Measurements from ENCODE around the gene CPE. TPM values are rescaled to one million over a fixed set of nuclear protein-coding genes. Genes with fewer than 3 reads are reported as not detected.

The CPE gene
- total RNA-seq, 3 donors from 2014 or later (not counting 1 experiment from before 2014, with no cell fraction given) = not detected

DNA sequence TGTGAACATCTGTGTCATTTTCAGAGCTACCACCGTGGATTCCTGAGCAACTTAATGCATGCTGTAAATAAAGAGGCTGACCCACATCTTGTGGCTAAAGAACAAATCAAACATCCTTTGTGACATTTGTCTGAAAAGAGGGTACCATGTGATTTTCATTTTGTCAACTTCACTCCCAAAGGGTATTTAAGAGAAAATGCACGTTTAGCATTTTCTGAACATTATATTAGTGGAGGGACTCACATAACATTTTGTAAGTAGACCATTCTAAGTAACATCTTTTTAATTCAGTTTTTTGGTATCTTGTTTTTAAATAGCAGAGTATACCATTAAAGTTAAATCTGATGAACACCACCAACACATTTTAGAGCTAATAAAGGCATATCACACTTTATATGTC is 17.0 kb upstream of the CPE start:
- Histone ChIP-seq H3K27ac (ENCODE audit: low read length) (no peak overlapping the region), H3K4me1 (ENCODE audit: control insufficient read depth, insufficient read depth, low read length) (no peaks in the 10 kb centered on the region), H3K27me3 (ENCODE audit: control insufficient read depth, insufficient read depth, low read length) (no peaks in the 10 kb centered on the region), H3K4me3 (ENCODE audit: low read length) (no peak overlapping the region), H3K36me3 (ENCODE audit: control insufficient read depth, insufficient read depth, low read length) (no peaks in the 10 kb centered on the region), H3K9me3 (ENCODE audit: control insufficient read depth, insufficient read depth, low read length) (no peaks in the 10 kb centered on the region)
- intact Hi-C loops (cut with micrococcal nuclease) = no loop called here
- Mint-ChIP-seq H3K9me3 (no peaks in the 10 kb centered on the region), H3K4me3 (no peak overlapping the region), H3K27me3 (ENCODE audit: low read depth in 2 of 2) (peaks cover 16 to 18% of the 10 kb centered on the region in 2 donors), H3K36me3 (no peaks in the 10 kb centered on the region), H3K4me1 (no peaks in the 10 kb centered on the region), H3K27ac (no peak overlapping the region)
- 90% methylated on average over 1 of the region's 2 CpGs for WGBS (ENCODE audit: insufficient coverage)
- ATAC-seq (no peak), DNase-seq (no peak)
- TF ChIP-seq, protein P1, sequence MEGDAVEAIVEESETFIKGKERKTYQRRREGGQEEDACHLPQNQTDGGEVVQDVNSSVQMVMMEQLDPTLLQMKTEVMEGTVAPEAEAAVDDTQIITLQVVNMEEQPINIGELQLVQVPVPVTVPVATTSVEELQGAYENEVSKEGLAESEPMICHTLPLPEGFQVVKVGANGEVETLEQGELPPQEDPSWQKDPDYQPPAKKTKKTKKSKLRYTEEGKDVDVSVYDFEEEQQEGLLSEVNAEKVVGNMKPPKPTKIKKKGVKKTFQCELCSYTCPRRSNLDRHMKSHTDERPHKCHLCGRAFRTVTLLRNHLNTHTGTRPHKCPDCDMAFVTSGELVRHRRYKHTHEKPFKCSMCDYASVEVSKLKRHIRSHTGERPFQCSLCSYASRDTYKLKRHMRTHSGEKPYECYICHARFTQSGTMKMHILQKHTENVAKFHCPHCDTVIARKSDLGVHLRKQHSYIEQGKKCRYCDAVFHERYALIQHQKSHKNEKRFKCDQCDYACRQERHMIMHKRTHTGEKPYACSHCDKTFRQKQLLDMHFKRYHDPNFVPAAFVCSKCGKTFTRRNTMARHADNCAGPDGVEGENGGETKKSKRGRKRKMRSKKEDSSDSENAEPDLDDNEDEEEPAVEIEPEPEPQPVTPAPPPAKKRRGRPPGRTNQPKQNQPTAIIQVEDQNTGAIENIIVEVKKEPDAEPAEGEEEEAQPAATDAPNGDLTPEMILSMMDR (IDR thresholded peaks at IDR 0.05) = no peak

DNA sequence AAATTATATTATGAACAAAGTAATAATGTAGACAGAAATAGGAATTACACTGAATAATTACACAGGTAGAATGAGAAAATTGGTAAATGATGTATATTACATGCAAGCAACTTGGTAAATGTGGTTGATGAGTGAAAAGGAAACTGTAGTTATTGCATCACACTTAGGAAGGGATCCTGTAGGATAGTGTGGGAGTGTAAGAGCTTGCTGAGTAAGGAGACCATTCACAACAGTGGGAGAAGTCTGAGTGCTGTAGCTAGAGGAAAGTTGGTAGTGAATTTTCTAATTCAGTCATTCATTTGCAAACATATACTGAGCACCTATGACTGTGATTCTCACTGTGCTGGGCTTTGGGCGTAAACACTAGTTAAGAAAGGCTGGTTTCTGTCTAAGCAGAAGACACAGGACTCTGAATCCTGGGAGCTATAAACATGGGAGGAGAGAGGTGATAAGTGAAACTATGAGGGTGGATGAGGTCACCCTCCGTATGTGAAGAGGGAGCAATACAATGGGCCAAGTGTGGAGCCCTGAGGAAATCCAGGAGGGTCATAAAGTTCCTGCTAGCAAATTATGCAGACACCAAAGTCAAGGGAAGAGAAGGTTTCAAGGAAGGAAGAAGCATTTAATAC is 14.2 kb upstream of the CPE start:
- Histone ChIP-seq H3K9me3 (ENCODE audit: control insufficient read depth, insufficient read depth, low read length) (no peaks in the 10 kb centered on the region), H3K27ac (ENCODE audit: low read length) (no peak overlapping the region), H3K27me3 (ENCODE audit: control insufficient read depth, insufficient read depth, low read length) (no peaks in the 10 kb centered on the region), H3K4me3 (ENCODE audit: low read length) (no peak overlapping the region), H3K4me1 (ENCODE audit: control insufficient read depth, insufficient read depth, low read length) (no peaks in the 10 kb centered on the region), H3K36me3 (ENCODE audit: control insufficient read depth, insufficient read depth, low read length) (no peaks in the 10 kb centered on the region)
- intact Hi-C loops (cut with micrococcal nuclease) = no loop called here
- no peaks in the 10 kb centered on the region for H3K9me3 Mint-ChIP-seq
- TF ChIP-seq, protein P1 (IDR thresholded peaks at IDR 0.05) = no peak
- DNase-seq (no peak), ATAC-seq (no peak)
- H3K27ac Mint-ChIP-seq = no peak overlapping the region
- no peaks in the 10 kb centered on the region for H3K4me1 Mint-ChIP-seq
- H3K36me3 Mint-ChIP-seq = no peaks in the 10 kb centered on the region
- WGBS (ENCODE audit: insufficient coverage) = 90% methylated on average over 2 of the region's 2 CpGs
- peaks cover 11 to 16% of the 10 kb centered on the region in 2 donors for H3K27me3 Mint-ChIP-seq (ENCODE audit: low read depth in 2 of 2)
- no peak overlapping the region for H3K4me3 Mint-ChIP-seq

DNA sequence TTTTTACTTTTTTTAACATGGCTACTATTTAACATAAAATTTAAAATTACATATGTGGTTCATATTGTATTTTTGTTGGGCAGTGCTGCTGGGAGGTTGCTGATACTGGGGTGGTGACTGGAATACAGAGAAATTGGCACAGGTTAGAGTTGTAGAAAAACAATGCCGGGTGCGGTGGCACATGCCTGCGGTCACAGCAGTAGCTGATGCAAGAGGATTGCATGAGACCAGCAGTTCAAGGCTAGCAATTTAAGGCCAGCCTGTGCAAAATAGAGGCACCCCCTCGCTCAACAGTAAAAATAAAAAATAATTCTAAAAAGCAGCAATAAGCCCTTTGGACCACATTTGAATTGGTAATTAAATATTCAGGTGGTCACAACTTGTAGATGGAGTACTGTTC is 11.8 kb upstream of the CPE start:
- no peaks in the 10 kb centered on the region for H3K27me3 ChIP-seq (ENCODE audit: control insufficient read depth, insufficient read depth, low read length)
- no peaks in the 10 kb centered on the region for H3K9me3 ChIP-seq (ENCODE audit: control insufficient read depth, insufficient read depth, low read length)
- TF ChIP-seq, protein P1 (IDR thresholded peaks at IDR 0.05) = no peak
- Mint-ChIP-seq H3K27ac (no peak overlapping the region), H3K4me1 (no peaks in the 10 kb centered on the region), H3K9me3 (no peaks in the 10 kb centered on the region), H3K4me3 (no peak overlapping the region), H3K36me3 (no peaks in the 10 kb centered on the region), H3K27me3 (ENCODE audit: low read depth in 2 of 2) (peaks cover 0 to 4% of the 10 kb centered on the region in 2 donors)
- DNase-seq (no peak), ATAC-seq (no peak)
- no peaks in the 10 kb centered on the region for H3K4me1 ChIP-seq (ENCODE audit: control insufficient read depth, insufficient read depth, low read length)
- 95% methylated on average over 4 of the region's 4 CpGs for WGBS (ENCODE audit: insufficient coverage)
- intact Hi-C loops (cut with micrococcal nuclease) = no loop called here
- no peaks in the 10 kb centered on the region for H3K36me3 ChIP-seq (ENCODE audit: control insufficient read depth, insufficient read depth, low read length)
- no peak overlapping the region for H3K4me3 ChIP-seq (ENCODE audit: low read length)
- no peak overlapping the region for H3K27ac ChIP-seq (ENCODE audit: low read length)

DNA sequence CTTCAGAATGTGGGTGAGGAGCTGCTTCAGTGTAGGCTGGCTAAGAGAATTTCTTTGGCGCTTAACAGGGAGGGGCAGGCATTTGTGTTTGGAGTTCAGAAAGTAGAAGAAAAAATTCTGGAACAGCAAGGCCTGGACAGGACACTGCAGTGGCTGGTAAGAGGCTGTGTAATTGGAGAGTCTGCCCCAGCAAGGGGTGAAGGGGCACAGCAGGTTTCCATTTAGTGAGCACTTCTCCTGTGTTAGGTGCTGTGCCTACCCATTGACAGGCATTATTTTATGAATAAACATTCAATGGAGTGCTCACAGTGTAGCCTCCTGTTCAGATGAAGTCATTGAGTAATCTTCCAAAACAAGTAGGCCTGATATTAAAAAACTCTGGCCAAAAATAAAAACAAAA is 10.7 kb upstream of the CPE start:
- WGBS (ENCODE audit: insufficient coverage) = 89% methylated on average over 1 of the region's 1 CpG
- H3K4me1 Mint-ChIP-seq = no peaks in the 10 kb centered on the region
- H3K4me3 ChIP-seq (ENCODE audit: low read length) = no peak overlapping the region
- TF ChIP-seq, protein P1 (IDR thresholded peaks at IDR 0.05) = no peak
- DNase-seq = no peak
- ATAC-seq = no peak
- no peaks in the 10 kb centered on the region for H3K4me1 ChIP-seq (ENCODE audit: control insufficient read depth, insufficient read depth, low read length)
- no peaks in the 10 kb centered on the region for H3K9me3 ChIP-seq (ENCODE audit: control insufficient read depth, insufficient read depth, low read length)
- intact Hi-C loops (cut with micrococcal nuclease) = no loop called here
- H3K27ac Mint-ChIP-seq = no peak overlapping the region
- no peak overlapping the region for H3K4me3 Mint-ChIP-seq
- peaks cover under 1 to 6% of the 10 kb centered on the region in 2 donors for H3K27me3 Mint-ChIP-seq (ENCODE audit: low read depth in 2 of 2)
- H3K27ac ChIP-seq (ENCODE audit: low read length) = no peak overlapping the region
- H3K36me3 ChIP-seq (ENCODE audit: control insufficient read depth, insufficient read depth, low read length) = no peaks in the 10 kb centered on the region
- no peaks in the 10 kb centered on the region for H3K36me3 Mint-ChIP-seq
- no peaks in the 10 kb centered on the region for H3K9me3 Mint-ChIP-seq
- peaks cover 3% of the 10 kb centered on the region for H3K27me3 ChIP-seq (ENCODE audit: control insufficient read depth, insufficient read depth, low read length)

Measured in natural killer cell (primary cell).